GM19395 (cell line): ENCODE results near the gene PCDH17.

Source experiments
- ATAC-seq: cut with Tn5 transposase; IDR thresholded peaks from one replicate; pipeline ENCODE4 v1.9.1; 2021; ENCODE audit warnings: mild to moderate bottlenecking, moderate library complexity; ENCODE audit not compliant: unreplicated experiment

Gene PCDH17, protein sequence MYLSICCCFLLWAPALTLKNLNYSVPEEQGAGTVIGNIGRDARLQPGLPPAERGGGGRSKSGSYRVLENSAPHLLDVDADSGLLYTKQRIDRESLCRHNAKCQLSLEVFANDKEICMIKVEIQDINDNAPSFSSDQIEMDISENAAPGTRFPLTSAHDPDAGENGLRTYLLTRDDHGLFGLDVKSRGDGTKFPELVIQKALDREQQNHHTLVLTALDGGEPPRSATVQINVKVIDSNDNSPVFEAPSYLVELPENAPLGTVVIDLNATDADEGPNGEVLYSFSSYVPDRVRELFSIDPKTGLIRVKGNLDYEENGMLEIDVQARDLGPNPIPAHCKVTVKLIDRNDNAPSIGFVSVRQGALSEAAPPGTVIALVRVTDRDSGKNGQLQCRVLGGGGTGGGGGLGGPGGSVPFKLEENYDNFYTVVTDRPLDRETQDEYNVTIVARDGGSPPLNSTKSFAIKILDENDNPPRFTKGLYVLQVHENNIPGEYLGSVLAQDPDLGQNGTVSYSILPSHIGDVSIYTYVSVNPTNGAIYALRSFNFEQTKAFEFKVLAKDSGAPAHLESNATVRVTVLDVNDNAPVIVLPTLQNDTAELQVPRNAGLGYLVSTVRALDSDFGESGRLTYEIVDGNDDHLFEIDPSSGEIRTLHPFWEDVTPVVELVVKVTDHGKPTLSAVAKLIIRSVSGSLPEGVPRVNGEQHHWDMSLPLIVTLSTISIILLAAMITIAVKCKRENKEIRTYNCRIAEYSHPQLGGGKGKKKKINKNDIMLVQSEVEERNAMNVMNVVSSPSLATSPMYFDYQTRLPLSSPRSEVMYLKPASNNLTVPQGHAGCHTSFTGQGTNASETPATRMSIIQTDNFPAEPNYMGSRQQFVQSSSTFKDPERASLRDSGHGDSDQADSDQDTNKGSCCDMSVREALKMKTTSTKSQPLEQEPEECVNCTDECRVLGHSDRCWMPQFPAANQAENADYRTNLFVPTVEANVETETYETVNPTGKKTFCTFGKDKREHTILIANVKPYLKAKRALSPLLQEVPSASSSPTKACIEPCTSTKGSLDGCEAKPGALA (N-terminal part only)

DNA sequence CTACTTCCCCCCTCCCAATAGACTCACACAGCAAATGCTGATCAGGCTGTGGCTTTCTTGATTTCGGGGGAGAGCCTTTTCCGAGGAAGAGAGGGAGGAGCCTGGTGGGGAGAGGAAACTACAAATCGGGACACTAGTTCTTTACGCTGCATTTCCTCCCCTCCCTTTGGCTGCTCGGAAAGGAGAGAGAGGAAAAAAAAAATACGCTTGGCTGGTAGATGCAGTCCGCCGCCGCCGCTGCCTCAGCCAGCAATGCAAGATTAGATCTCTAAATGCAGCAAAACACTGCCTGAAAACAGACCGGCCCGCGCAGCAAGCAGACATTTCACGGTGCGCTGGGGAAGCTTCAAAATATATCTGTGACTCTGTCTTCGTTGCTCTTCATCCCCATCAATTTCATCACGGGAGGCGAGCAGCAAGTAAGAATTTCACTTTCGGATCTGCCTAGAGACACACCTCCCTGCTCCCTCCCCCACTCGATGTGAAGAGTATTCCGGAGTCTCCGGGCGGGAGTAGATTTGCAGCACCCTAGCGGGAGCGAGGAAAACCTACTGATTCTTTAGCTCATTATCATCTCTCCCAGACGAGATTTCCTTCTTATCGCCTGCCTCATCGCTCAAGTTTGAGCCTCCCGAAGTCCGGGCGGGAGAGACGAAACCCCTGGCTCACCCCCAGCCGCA, at the start of gene PCDH17:
TSS of gene PCDH17 (plus strand) at position 149 of the 680 bp plus-strand sequence. CDS start 803 bp downstream, outside the sequence.
- no peak for ATAC-seq

DNA sequence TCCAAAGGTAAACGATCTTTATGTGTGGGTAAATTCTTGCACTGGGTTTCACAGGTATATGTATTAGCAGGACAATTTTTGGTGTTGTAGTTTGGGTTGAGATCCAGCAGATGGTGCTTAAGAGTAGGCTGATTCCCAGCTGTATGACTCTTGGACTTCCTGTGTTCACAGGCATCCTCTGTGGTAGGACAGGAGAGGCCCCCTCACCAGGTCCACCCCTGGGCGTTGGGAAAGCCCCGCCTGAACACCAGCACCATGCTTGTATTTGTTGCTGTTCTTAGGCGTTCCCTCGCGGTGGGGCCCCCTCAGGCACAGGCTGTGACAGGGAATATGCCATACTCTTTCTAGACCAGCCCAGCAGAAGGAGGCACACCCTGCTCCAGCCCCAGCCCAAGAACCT, 49.5 kb upstream of the PCDH17 start:
- ATAC-seq, result no peak

DNA sequence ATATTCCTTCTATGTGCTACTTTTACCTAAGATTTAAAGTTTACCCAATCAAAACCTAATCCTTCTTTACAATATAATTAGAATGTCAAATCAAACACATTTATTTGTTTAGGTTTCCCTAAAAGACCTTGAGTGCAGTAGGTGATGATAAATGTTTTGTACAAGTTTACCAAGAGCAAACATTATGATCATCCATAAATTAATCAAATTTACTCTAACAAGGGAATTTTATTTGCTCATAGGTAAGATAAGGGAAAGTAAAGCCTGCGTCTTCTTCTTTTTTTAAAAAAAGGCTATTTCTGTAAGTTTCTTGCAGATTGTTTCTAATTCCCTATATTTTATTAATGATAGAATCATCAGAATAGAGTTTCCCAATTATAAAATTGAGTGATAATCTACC, 48.0 kb upstream of the PCDH17 start:
- ATAC-seq, result no peak

DNA sequence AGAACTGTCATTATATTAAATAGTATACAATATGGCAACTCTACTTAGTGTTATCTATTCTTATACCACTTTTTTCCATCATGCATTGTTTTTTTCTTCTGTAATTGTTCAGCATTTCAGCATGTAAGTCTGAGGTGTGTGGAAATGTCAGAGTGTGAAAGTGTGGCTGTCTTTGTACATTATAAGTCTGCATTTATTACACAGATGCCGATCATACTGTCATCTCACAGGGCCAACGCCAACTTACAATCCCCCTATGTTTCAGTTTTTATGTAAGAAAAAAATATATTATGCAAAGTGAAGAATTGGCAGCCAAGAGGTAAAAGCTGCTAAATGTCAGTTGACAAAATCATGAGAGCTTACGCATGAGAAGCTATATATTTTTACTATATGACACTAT, 42.9 kb upstream of the PCDH17 start:
- ATAC-seq, result no peak

DNA sequence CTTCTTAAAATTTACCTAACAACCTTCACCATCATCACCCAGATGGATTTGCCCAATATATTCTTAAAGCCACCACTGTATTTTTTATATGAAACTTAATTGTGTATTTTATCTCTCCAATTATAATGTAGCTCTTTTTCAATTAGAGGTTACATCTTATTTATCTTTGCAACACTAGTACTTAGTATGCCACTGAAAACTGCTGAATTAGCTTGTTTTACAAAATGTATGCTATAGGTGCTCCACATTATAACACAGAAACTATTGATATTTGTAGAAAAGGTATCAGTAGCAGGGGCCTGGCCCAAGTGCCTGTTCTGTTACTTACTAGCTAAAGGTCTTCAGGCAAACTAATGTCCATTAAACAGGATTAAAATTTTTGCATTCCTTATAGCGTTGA, 35.8 kb upstream of the PCDH17 start:
- no peak for ATAC-seq

DNA sequence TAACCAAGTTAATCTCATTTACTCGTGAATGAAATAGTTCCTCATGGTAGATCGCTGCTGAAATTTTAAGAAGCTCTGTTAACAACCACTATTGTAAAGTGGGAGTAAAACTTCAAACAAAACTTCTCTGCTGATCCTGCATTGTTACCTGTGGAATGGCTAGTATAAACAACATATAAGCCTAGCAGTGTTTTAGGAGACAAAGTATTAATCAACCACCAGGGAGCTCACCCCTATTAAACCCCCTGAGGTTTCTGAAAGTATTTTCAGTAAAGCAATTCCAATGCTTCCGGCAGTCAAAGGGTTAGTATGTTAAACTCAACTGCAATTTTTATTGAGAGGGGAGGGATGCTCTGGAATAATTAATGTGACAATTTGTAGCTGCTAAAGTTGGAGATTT, 30.0 kb upstream of the PCDH17 start:
- ATAC-seq, result no peak

DNA sequence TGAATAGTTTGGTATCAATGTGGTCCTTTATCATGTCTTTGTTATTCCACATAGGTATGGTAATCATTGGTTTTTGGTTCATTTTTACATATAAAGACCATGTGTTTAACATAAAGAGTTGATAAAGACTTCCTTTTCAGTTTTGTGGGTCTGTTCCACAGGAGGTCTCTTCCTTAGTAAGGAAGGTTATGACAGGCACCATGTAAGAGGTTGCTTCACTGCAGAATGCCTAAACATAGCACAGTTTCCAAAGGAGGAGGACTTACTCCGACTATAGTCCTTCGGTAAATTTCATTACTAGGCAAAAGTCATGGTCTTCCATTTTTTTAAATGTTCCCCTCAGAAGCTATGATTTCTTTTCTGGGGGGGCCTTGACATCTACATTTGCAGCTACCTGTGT, 27.1 kb upstream of the PCDH17 start:
- ATAC-seq, result no peak

DNA sequence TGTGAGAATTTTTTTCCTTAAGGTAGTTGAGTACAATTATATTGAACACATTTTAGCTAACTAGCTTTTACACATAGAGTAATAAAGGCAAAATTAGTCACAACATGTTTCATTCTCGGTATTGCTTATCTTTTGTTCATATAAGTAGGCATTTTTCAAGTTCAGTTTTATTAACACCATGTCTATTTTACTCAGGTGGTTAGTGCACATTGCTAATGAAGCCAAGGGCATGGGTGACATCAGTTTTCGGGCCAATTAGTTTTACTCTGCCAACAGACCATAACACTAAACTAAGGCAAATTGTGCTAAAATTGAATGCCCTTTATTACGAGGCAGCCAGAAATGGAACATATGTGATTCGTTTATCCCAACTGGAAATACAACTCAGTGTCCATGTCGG, 19.6 kb upstream of the PCDH17 start:
- ATAC-seq, result no peak

DNA sequence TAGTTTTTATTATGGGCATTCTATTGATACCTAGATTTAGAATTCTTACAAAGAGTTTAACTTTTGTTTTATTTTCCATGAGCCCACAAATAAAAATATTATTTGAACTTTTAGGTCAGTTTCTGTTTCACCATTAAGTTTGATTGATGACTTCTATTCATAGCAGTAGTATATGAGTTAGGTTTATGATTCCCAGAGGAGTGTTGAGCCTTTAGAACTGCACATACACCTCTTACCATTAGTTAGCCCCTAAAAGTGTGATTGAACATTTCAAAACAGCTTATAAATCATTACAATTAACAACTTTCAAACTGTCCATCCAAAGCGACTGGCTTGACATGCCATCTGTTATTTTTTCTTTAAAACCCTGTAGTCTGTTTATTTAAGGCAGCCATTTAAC, 19.0 kb upstream of the PCDH17 start:
- ATAC-seq, result no peak

DNA sequence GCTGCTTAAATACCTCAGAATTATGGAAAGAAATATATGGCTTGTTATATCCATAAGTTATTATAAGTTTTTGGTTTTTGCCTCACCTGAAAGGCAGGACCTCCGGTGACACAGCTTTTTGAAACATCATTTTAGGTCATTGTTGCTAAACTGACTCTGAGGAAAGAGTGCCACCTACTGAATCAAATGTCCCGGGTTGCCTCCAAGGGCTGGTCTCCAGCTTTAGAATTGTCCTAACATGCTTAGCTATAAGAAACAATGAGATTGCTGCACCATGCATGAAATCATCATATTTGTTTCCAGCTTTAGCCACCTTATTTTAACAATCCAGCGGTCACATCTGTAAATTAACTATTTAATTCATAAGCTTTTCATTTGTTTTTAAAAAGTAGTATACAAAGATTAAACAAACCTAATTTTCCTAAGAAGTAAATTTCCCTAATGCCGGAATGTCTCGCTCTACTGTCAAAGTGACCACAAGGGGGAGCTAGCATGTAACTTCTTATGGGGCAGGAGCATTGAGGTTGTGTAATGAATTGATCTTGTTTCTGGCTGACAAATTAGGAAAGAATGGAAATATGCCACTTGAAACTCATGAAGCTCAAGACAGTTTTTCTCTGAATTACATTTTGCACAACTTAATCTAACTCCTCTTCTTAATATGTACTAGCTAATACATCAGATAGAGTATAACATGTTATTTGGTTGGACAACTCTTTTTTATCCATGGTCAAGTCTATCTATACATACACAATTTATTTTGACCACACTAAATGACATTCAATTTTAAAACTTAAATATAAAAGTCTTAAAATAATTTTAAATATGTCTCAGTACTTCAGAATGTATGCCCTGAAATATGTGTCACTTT, 6.7 kb upstream of the PCDH17 start:
- ATAC-seq, result peak; percentile 61

DNA sequence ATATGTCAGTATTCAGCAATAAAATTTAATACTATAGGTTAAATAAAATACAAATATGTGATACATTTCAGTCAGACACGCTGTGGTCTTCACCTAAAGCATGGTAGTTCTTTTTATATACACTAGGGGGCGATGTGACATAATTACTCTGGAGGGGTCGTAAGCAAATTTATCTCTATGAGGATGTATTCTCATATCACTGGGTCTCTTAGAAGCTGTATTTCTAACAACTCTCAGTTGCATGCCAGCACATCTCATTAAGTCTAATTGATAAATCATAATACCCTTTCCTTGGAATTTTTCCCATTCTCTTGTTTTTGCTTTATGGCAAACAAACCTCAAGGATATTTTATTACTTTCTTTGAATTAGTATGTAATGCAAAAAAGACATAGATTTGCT, 3.9 kb upstream of the PCDH17 start:
- ATAC-seq, result peak; percentile 46

DNA sequence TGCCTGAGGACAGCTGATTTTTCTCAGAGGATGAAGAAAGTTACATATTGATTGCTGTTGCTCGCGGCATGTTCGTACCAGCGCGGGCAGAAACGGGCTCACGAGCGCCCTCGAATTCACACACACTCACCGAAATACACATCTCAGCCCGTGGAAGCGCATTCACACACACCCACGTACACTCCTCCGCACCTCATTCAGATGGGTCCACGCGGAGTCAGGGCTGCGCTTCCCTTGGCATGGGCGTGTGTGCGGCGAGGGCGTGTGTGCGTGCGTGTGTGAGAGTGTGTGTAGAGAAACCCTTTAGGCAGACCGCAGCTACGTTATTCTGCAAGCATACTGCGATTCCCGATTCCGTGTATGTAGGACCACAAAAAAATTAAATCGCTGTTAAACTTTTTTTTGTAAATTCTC, 2.1 kb upstream of the PCDH17 start:
- ATAC-seq, result no peak

DNA sequence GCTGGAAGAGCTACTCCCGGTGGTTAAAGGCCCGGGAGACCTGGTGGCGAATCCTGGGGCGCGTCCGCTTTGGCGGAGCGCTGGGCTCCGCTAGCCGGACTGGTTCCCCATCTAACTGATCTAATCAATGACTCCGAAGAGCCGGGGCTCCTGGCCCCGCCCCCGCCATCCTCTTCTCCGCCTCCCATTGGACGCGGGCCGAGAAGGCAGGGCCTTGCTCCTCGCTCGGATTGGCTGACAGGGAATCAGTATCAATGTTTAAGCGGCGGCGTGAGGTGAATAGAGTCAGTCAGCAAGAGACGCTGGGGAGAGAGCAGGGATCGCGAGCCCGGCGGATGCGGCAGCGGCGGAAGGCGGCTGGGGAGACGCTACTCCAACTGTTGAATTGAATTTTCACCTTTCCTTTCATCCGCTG, 1.7 kb upstream of the PCDH17 start:
- peak; percentile 57 for ATAC-seq

DNA sequence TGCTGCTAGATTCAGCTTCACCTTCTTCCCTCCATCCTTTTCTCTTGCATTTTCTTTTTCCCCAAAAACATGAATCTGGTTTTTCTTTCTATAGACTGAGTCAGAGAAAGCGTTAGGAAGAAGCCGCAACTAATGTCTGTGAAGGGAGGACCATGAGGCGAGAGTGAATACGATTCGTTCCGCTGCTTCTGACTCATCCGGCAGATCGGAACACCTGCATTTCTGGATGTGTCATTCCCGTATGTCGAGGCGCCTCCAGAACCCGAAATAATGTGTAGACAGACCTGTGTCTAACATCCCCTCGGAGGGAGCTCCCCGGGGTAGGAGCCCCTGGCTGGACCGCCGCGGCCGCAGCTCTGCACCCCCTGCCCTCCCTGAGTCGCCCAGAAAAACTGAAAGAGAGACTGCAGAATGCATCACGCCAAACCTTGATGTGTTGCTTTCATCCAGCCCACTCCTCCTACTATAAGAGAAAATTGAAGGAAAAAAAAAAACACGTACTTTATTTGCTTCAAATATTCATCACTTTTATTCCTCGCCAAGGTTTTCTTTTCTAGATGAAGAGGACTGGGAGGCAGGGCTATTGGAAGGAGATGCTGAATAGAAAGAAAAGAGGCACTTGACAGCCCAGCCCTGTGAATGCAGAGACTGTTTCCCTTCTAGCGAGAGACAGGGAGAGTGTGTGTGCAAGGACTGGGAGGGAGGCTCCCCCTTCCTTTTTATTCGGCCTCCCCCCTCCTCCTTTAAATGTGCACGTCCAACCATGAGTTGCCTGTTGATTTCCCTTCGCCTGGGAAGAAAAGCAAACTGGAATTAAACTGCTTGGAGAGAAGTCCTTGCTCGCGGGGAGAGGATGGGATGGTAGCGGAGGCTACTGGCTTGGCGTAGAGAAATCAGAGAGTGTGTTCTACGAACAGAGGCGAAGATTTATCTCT, 616 bp upstream of the PCDH17 start:
- no peak for ATAC-seq

DNA sequence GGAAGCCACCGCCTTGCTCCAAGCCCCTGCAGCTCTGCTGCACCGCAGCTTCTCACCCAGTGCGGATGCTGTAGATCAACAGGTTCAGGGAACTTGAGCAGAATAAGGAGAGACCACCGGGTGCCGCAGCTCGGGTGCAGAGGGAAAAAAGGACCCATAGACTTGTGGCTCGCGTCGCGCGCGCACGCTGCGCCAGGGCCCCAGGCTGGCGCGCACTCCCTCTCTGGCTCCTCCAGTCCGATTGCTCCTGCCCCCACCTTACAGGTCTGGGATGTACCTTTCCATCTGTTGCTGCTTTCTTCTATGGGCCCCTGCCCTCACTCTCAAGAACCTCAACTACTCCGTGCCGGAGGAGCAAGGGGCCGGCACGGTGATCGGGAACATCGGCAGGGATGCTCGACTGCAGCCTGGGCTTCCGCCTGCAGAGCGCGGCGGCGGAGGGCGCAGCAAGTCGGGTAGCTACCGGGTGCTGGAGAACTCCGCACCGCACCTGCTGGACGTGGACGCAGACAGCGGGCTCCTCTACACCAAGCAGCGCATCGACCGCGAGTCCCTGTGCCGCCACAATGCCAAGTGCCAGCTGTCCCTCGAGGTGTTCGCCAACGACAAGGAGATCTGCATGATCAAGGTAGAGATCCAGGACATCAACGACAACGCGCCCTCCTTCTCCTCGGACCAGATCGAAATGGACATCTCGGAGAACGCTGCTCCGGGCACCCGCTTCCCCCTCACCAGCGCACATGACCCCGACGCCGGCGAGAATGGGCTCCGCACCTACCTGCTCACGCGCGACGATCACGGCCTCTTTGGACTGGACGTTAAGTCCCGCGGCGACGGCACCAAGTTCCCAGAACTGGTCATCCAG, 964 bp downstream of the PCDH17 start:
- no peak for ATAC-seq

DNA sequence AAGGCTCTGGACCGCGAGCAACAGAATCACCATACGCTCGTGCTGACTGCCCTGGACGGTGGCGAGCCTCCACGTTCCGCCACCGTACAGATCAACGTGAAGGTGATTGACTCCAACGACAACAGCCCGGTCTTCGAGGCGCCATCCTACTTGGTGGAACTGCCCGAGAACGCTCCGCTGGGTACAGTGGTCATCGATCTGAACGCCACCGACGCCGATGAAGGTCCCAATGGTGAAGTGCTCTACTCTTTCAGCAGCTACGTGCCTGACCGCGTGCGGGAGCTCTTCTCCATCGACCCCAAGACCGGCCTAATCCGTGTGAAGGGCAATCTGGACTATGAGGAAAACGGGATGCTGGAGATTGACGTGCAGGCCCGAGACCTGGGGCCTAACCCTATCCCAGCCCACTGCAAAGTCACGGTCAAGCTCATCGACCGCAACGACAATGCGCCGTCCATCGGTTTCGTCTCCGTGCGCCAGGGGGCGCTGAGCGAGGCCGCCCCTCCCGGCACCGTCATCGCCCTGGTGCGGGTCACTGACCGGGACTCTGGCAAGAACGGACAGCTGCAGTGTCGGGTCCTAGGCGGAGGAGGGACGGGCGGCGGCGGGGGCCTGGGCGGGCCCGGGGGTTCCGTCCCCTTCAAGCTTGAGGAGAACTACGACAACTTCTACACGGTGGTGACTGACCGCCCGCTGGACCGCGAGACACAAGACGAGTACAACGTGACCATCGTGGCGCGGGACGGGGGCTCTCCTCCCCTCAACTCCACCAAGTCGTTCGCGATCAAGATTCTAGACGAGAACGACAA, 1.8 kb downstream of the PCDH17 start:
- ATAC-seq, result no peak
